Lower leg skin (tissue), 3 donors: ENCODE data around the gene RIMKLA.

Source experiments
- CTCF ChIP-seq, 3 donors: fragments of 450-650 bp; IDR thresholded peaks; one replicate each; pipeline ENCODE4 v1.5.1; 2016; ENCODE audit warnings: antibody characterized with exemption in 3 of 3, mild to moderate bottlenecking in 3 of 3, moderate library complexity in 2 of 3
- POLR2A ChIP-seq, 2 donors: fragments of 450-650 bp; IDR thresholded peaks; one replicate each; pipeline ENCODE4 v1.6.1; 2016 to 2017; ENCODE audit warnings: antibody characterized with exemption in 2 of 2, mild to moderate bottlenecking in 1 of 2, moderate library complexity in 1 of 2

GRCh38 chr1:42350086-42350485, 30.5 kb upstream of the RIMKLA start:
- TF ChIP-seq POLR2A (IDR thresholded peaks at IDR 0.05) (no peak), CTCF (IDR thresholded peaks at IDR 0.05) (no peak)
